ENCODE measurements around the gene NTSR2. TPM values are rescaled to one million over a fixed set of nuclear protein-coding genes. Genes with fewer than 3 reads are reported as not detected.

Gene NTSR2
- total and polyA plus RNA-seq, 5 donors from 2014 or later = not detected

- ATAC-seq (ENCODE audit: low read depth in 2 of 2) (no peak), DNase-seq (no peak)
- Histone ChIP-seq H3K36me3 (ENCODE audit: control insufficient read depth, insufficient read depth, low read length) (no peaks in the 10 kb centered on the region), H3K4me1 (ENCODE audit: control insufficient read depth, insufficient read depth, low read length, poor library complexity, severe bottlenecking) (no peaks in the 10 kb centered on the region), H3K27ac (ENCODE audit: insufficient read depth, low read length, poor library complexity, severe bottlenecking) (no peak overlapping the region), H3K27me3 (ENCODE audit: control insufficient read depth, insufficient read depth, low read length) (peaks cover 10% of the 10 kb centered on the region), H3K4me3 (ENCODE audit: low read depth, low read length) (no peak overlapping the region), H3K9me3 (ENCODE audit: control insufficient read depth in 2 of 2, low read length in 2 of 2) (no peaks in the 10 kb centered on the region)
- H3K9me3 Mint-ChIP-seq = peaks cover 0 to 1% (median 0%) of the 10 kb centered on the region in 7 donors
- H3K4me3 Mint-ChIP-seq = no peak overlapping the region
- H3K36me3 Mint-ChIP-seq = no peaks in the 10 kb centered on the region
- H3K27me3 Mint-ChIP-seq = peaks cover 59% of the 10 kb centered on the region
- H3K27ac Mint-ChIP-seq = no peak overlapping the region
- H3K4me1 Mint-ChIP-seq = peaks cover 0 to 5% (median 2%) of the 10 kb centered on the region in 4 donors
Observed at GRCh38 chr2:11674983-11675382, 5.0 kb upstream of the NTSR2 start.

GRCh38 chr2:11672407-11672806 is 2.4 kb upstream of the NTSR2 start:
- Histone ChIP-seq H3K9me3 (ENCODE audit: control insufficient read depth in 2 of 2, low read length in 2 of 2) (no peaks in the 10 kb centered on the region), H3K4me1 (ENCODE audit: control insufficient read depth, insufficient read depth, low read length, poor library complexity, severe bottlenecking) (no peaks in the 10 kb centered on the region), H3K27me3 (ENCODE audit: control insufficient read depth, insufficient read depth, low read length) (peaks cover 10% of the 10 kb centered on the region), H3K36me3 (ENCODE audit: control insufficient read depth, insufficient read depth, low read length) (no peaks in the 10 kb centered on the region), H3K4me3 (ENCODE audit: low read depth, low read length) (no peak overlapping the region), H3K27ac (ENCODE audit: insufficient read depth, low read length, poor library complexity, severe bottlenecking) (no peak overlapping the region)
- no peak overlapping the region for H3K27ac Mint-ChIP-seq
- peaks cover 0 to 2% (median 1%) of the 10 kb centered on the region in 7 donors for H3K9me3 Mint-ChIP-seq
- peaks cover 58% of the 10 kb centered on the region for H3K27me3 Mint-ChIP-seq
- peaks cover 0 to 5% (median 2%) of the 10 kb centered on the region in 4 donors for H3K4me1 Mint-ChIP-seq
- ATAC-seq (ENCODE audit: low read depth in 2 of 2) (no peak), DNase-seq (no peak)
- H3K4me3 Mint-ChIP-seq = no peak overlapping the region
- H3K36me3 Mint-ChIP-seq = no peaks in the 10 kb centered on the region

GRCh38 chr2:11667866-11668637 is 1.9 kb downstream of the NTSR2 start:
- H3K9me3 ChIP-seq (ENCODE audit: control insufficient read depth in 2 of 2, low read length in 2 of 2) = peaks cover under 1 to 1% of the 10 kb centered on the region in 2 experiments

GRCh38 chr2:11667194-11667593 is 2.8 kb downstream of the NTSR2 start:
- Histone ChIP-seq H3K27ac (ENCODE audit: insufficient read depth, low read length, poor library complexity, severe bottlenecking) (no peak overlapping the region), H3K27me3 (ENCODE audit: control insufficient read depth, insufficient read depth, low read length) (peaks cover 7% of the 10 kb centered on the region), H3K9me3 (ENCODE audit: control insufficient read depth in 2 of 2, low read length in 2 of 2) (peaks cover 4 to 6% of the 10 kb centered on the region in 2 experiments), H3K4me3 (ENCODE audit: low read depth, low read length) (no peak overlapping the region), H3K4me1 (ENCODE audit: control insufficient read depth, insufficient read depth, low read length, poor library complexity, severe bottlenecking) (no peaks in the 10 kb centered on the region), H3K36me3 (ENCODE audit: control insufficient read depth, insufficient read depth, low read length) (no peaks in the 10 kb centered on the region)
- ATAC-seq (ENCODE audit: low read depth in 2 of 2) = no peak
- no peak for DNase-seq
- Mint-ChIP-seq H3K36me3 (no peaks in the 10 kb centered on the region), H3K27me3 (peaks cover 47% of the 10 kb centered on the region), H3K9me3 (peaks cover 0 to 3% (median 2%) of the 10 kb centered on the region in 7 donors), H3K4me3 (no peak overlapping the region), H3K4me1 (peaks cover 0 to 4% (median 0%) of the 10 kb centered on the region in 4 donors), H3K27ac (no peak overlapping the region)

More at GRCh38 chr2:11667866-11668637, 1.9 kb downstream of the NTSR2 start:
- Mint-ChIP-seq H3K36me3 (no peaks in the 10 kb centered on the region), H3K9me3 (peaks cover 0 to 2% (median 2%) of the 10 kb centered on the region in 7 donors), H3K27me3 (peaks cover 46% of the 10 kb centered on the region), H3K27ac (no peak overlapping the region), H3K4me1 (peaks cover 0 to 5% (median under 1%) of the 10 kb centered on the region in 4 donors), H3K4me3 (no peak overlapping the region)
- Histone ChIP-seq H3K27ac (ENCODE audit: insufficient read depth, low read length, poor library complexity, severe bottlenecking) (no peak overlapping the region), H3K27me3 (ENCODE audit: control insufficient read depth, insufficient read depth, low read length) (peaks cover 7% of the 10 kb centered on the region), H3K4me1 (ENCODE audit: control insufficient read depth, insufficient read depth, low read length, poor library complexity, severe bottlenecking) (no peaks in the 10 kb centered on the region), H3K4me3 (ENCODE audit: low read depth, low read length) (no peak overlapping the region), H3K36me3 (ENCODE audit: control insufficient read depth, insufficient read depth, low read length) (no peaks in the 10 kb centered on the region)
- no peak for ATAC-seq (ENCODE audit: low read depth in 2 of 2)
- no peak for DNase-seq

- H3K27ac Mint-ChIP-seq = no peak overlapping the region
- peaks cover 0 to 4% (median 0%) of the 10 kb centered on the region in 4 donors for H3K4me1 Mint-ChIP-seq
- ATAC-seq (ENCODE audit: low read depth in 2 of 2) (no peak), DNase-seq (no peak)
- Histone ChIP-seq H3K4me1 (ENCODE audit: control insufficient read depth, insufficient read depth, low read length, poor library complexity, severe bottlenecking) (no peaks in the 10 kb centered on the region), H3K27me3 (ENCODE audit: control insufficient read depth, insufficient read depth, low read length) (peaks cover 2% of the 10 kb centered on the region), H3K27ac (ENCODE audit: insufficient read depth, low read length, poor library complexity, severe bottlenecking) (no peak overlapping the region), H3K36me3 (ENCODE audit: control insufficient read depth, insufficient read depth, low read length) (no peaks in the 10 kb centered on the region), H3K9me3 (ENCODE audit: control insufficient read depth in 2 of 2, low read length in 2 of 2) (peaks cover 4 to 6% of the 10 kb centered on the region in 2 experiments), H3K4me3 (ENCODE audit: low read depth, low read length) (no peak overlapping the region)
- no peaks in the 10 kb centered on the region for H3K36me3 Mint-ChIP-seq
- H3K9me3 Mint-ChIP-seq = peaks cover 0 to 7% (median 2%) of the 10 kb centered on the region in 7 donors
- H3K27me3 Mint-ChIP-seq = peaks cover 43% of the 10 kb centered on the region
- H3K4me3 Mint-ChIP-seq = no peak overlapping the region
Observed at GRCh38 chr2:11665510-11666362, 4.3 kb downstream of the NTSR2 start.

GRCh38 chr2:11665028-11665427 is 5.0 kb downstream of the NTSR2 start:
- no peak for ATAC-seq (ENCODE audit: low read depth in 2 of 2)
- H3K9me3 ChIP-seq (ENCODE audit: control insufficient read depth in 2 of 2, low read length in 2 of 2) = peaks cover 4 to 6% of the 10 kb centered on the region in 2 experiments
- Mint-ChIP-seq H3K27ac (no peak overlapping the region), H3K4me1 (no peaks in the 10 kb centered on the region), H3K36me3 (no peaks in the 10 kb centered on the region), H3K4me3 (no peak overlapping the region), H3K27me3 (peaks cover 47% of the 10 kb centered on the region), H3K9me3 (peaks cover 0 to 7% (median 2%) of the 10 kb centered on the region in 7 donors)
- H3K4me1 ChIP-seq (ENCODE audit: control insufficient read depth, insufficient read depth, low read length, poor library complexity, severe bottlenecking) = no peaks in the 10 kb centered on the region
- no peak overlapping the region for H3K27ac ChIP-seq (ENCODE audit: insufficient read depth, low read length, poor library complexity, severe bottlenecking)
- no peaks in the 10 kb centered on the region for H3K27me3 ChIP-seq (ENCODE audit: control insufficient read depth, insufficient read depth, low read length)
- DNase-seq = no peak
- H3K36me3 ChIP-seq (ENCODE audit: control insufficient read depth, insufficient read depth, low read length) = no peaks in the 10 kb centered on the region
- no peak overlapping the region for H3K4me3 ChIP-seq (ENCODE audit: low read depth, low read length)

GRCh38 chr2:11663427-11663826 is 6.6 kb downstream of the NTSR2 start:
- no peak overlapping the region for H3K4me3 ChIP-seq (ENCODE audit: low read depth, low read length)
- ATAC-seq (ENCODE audit: low read depth in 2 of 2) = no peak
- H3K9me3 Mint-ChIP-seq = peaks cover 0 to 5% (median 2%) of the 10 kb centered on the region in 7 donors

More at GRCh38 chr2:11663427-11663826, 6.6 kb downstream of the NTSR2 start:
- DNase-seq = no peak
- H3K4me1 Mint-ChIP-seq = no peaks in the 10 kb centered on the region
- no peaks in the 10 kb centered on the region for H3K27me3 ChIP-seq (ENCODE audit: control insufficient read depth, insufficient read depth, low read length)
- H3K27ac ChIP-seq (ENCODE audit: insufficient read depth, low read length, poor library complexity, severe bottlenecking) = no peak overlapping the region
- H3K27ac Mint-ChIP-seq = no peak overlapping the region
- no peak overlapping the region for H3K4me3 Mint-ChIP-seq
- no peaks in the 10 kb centered on the region for H3K36me3 Mint-ChIP-seq
- H3K9me3 ChIP-seq (ENCODE audit: control insufficient read depth in 2 of 2, low read length in 2 of 2) = peaks cover 4 to 6% of the 10 kb centered on the region in 2 experiments
- no peaks in the 10 kb centered on the region for H3K4me1 ChIP-seq (ENCODE audit: control insufficient read depth, insufficient read depth, low read length, poor library complexity, severe bottlenecking)
- peaks cover 48% of the 10 kb centered on the region for H3K27me3 Mint-ChIP-seq
- H3K36me3 ChIP-seq (ENCODE audit: control insufficient read depth, insufficient read depth, low read length) = no peaks in the 10 kb centered on the region

Measured in CD4-positive, CD25-positive, alpha-beta regulatory T cell (primary cell).